Hepatocyte (in vitro differentiated cells): Measurements from ENCODE around the gene FOCAD.

ENCODE experiments used
- EZH2 ChIP-seq: fragments of 200-600 bp; sonication (generic); IDR thresholded peaks from 2 replicates; pipeline ENCODE4 v1.6.1; 2016; ENCODE audit warnings: antibody characterized with exemption, mild to moderate bottlenecking, borderline replicate concordance
- TF ChIP-seq, protein P1 (sequence below): fragments of 200-600 bp; sonication (generic); IDR thresholded peaks from 2 replicates; pipeline ENCODE4 v1.5.1; 2016; ENCODE audit warnings: antibody characterized with exemption, mild to moderate bottlenecking; ENCODE audit not compliant: poor library complexity

DNA sequence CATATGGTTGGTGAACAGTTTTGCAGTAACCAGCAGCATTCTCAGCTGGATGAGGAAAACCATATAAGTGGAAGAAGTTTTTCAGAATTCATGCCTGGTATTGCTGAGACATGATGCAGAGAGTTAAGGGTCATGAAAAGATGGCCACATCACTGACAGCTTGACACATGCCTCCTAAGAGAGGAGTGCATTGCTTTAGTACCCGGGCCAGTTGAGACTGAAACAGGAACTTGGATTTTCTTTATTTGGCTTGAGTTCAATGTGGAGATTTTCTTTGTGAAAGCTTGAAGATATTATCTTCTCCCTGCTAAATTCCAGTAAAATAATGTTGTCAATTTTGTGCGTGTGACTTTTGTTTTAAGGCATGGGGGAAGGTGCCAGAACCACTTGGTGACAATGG, 311.6 kb downstream of the FOCAD start:
- no peak for TF ChIP-seq EZH2
- TF ChIP-seq, protein P1, sequence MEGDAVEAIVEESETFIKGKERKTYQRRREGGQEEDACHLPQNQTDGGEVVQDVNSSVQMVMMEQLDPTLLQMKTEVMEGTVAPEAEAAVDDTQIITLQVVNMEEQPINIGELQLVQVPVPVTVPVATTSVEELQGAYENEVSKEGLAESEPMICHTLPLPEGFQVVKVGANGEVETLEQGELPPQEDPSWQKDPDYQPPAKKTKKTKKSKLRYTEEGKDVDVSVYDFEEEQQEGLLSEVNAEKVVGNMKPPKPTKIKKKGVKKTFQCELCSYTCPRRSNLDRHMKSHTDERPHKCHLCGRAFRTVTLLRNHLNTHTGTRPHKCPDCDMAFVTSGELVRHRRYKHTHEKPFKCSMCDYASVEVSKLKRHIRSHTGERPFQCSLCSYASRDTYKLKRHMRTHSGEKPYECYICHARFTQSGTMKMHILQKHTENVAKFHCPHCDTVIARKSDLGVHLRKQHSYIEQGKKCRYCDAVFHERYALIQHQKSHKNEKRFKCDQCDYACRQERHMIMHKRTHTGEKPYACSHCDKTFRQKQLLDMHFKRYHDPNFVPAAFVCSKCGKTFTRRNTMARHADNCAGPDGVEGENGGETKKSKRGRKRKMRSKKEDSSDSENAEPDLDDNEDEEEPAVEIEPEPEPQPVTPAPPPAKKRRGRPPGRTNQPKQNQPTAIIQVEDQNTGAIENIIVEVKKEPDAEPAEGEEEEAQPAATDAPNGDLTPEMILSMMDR = no peak
